ENCODE measurements around the gene CYB5R4.

The CYB5R4 gene

DNA sequence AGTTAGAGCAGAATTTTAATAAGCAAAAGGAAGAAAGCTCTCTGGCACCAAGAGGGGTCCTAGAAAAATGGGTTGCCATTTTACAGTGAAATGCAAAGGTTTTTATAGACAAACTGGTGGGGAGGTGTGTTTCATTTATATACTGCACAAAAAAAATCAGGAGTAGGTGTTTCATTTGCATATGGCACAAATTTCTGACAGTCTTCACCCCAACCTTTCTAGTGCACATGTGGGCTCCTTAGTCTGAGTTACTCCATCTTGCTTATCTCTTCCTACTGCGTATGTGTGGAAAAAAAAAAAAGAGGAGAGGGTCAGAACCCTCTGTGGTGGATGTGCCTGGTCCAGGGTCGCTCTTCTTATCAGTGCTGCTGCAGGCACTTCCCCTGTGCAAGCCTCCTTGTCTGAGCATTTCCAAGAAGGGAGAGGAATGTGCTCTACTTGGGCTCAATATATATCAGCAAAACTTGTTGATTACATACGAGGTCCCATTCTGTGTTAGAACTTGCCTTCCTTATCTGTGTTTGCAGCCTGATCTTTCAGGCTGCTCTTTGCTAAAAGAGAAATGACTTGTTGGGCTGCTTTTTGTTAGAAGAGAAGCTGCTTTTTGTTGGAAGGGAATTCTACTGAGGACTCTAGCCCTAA is 115.0 kb downstream of the CYB5R4 start:
- Mint-ChIP-seq H3K9me3 (peaks cover 7% of the 10 kb centered on the region), H3K4me1 (no peaks in the 10 kb centered on the region), H3K36me3 (peaks cover 22% of the 10 kb centered on the region), H3K27me3 (no peaks in the 10 kb centered on the region), H3K4me3 (no peak overlapping the region), H3K27ac (no peak overlapping the region)
- no peak for ATAC-seq

- no peak overlapping the region for H3K4me3 Mint-ChIP-seq
- H3K36me3 Mint-ChIP-seq, result peaks cover 32% of the 10 kb centered on the region
- no peaks in the 10 kb centered on the region for H3K27me3 Mint-ChIP-seq
- ATAC-seq, result no peak
- H3K4me1 Mint-ChIP-seq, result no peaks in the 10 kb centered on the region
- peaks cover 9% of the 10 kb centered on the region for H3K9me3 Mint-ChIP-seq
- no peak overlapping the region for H3K27ac Mint-ChIP-seq
These were observed 116.7 kb downstream of the CYB5R4 start for GRCh38 chr6:83976037-83976755.

GRCh38 chr6:83976871-83977270 is 117.4 kb downstream of the CYB5R4 start:
- Mint-ChIP-seq H3K4me1 (no peaks in the 10 kb centered on the region), H3K36me3 (peaks cover 32% of the 10 kb centered on the region), H3K4me3 (no peak overlapping the region), H3K27ac (no peak overlapping the region), H3K9me3 (peaks cover 9% of the 10 kb centered on the region), H3K27me3 (no peaks in the 10 kb centered on the region)
- ATAC-seq, result no peak

- Mint-ChIP-seq H3K36me3 (peaks cover 36% of the 10 kb centered on the region), H3K27ac (no peak overlapping the region), H3K4me3 (no peak overlapping the region), H3K4me1 (no peaks in the 10 kb centered on the region), H3K27me3 (no peaks in the 10 kb centered on the region), H3K9me3 (peaks cover 9% of the 10 kb centered on the region)
- ATAC-seq, result no peak
These were observed 118.8 kb downstream of the CYB5R4 start for GRCh38 chr6:83978324-83978734.

GRCh38 chr6:83978997-83979396 is 119.5 kb downstream of the CYB5R4 start:
- H3K27me3 Mint-ChIP-seq, result no peaks in the 10 kb centered on the region
- H3K36me3 Mint-ChIP-seq, result peaks cover 40% of the 10 kb centered on the region
- no peaks in the 10 kb centered on the region for H3K4me1 Mint-ChIP-seq
- H3K4me3 Mint-ChIP-seq, result no peak overlapping the region
- peaks cover 9% of the 10 kb centered on the region for H3K9me3 Mint-ChIP-seq
- H3K27ac Mint-ChIP-seq, result no peak overlapping the region
- ATAC-seq, result no peak

DNA sequence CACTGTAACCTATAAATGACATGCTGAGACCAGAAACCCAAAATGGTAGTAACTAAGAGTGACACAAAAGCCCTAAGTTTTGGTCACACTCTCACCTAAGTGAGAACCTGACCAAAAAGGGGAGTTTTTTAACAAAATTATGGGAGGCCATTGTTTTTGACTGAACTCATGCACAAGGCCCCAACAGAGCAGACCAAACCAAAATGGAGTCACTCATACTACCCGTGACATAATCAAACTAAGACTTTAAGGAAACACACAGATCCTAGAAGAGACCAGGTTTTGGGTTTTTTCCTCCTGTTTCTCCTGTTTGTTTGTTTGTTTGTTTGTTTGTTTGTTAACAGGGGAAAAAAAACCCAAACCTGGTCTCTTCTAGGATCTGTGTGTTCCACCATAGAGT is 124.9 kb downstream of the CYB5R4 start:
- peaks cover 6% of the 10 kb centered on the region for H3K9me3 Mint-ChIP-seq
- no peak for ATAC-seq
- peaks cover 48% of the 10 kb centered on the region for H3K36me3 Mint-ChIP-seq
- no peaks in the 10 kb centered on the region for H3K27me3 Mint-ChIP-seq
- no peak overlapping the region for H3K27ac Mint-ChIP-seq
- no peaks in the 10 kb centered on the region for H3K4me1 Mint-ChIP-seq
- no peak overlapping the region for H3K4me3 Mint-ChIP-seq

DNA sequence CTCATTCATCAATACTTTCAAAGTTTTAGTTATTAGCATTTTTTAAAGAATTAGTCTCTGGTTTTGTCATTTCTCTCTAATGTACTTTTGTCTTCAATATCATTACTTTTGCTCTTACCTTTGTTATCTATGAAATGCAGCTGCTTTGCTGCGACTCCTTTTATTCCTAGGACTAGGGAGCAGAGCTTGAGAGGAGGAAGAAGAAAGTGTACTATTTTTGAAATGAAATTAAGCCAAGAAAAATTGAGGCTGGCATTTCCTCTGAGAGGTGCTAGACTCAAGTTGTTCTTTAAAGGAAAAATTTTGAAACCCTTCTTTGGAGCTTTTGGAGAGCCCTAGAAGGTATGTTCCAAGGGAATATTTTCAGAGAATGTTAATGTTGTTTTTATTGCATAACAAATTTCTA is 125.8 kb downstream of the CYB5R4 start:
- Mint-ChIP-seq H3K27me3 (no peaks in the 10 kb centered on the region), H3K4me1 (no peaks in the 10 kb centered on the region), H3K4me3 (no peak overlapping the region), H3K9me3 (peaks cover 3% of the 10 kb centered on the region), H3K36me3 (peaks cover 44% of the 10 kb centered on the region), H3K27ac (no peak overlapping the region)
- no peak for ATAC-seq

DNA sequence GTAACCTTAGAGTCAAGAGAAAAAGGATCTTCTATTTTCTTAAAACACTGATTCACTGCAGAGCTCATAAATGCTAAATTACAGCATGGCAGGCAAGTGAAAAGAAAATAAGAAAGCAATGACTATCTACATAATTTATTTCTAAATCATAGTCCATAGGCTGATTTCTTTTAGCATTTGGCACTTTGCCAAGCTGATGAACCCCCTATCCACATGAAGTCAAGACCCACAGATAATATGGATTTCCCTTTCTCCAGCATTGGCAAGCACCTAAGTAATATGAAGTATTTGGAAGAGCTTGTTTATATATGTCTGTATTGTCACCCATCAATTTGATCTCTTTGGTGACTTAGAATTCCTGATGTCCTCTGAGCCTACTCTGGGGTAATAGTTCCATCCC is 126.2 kb downstream of the CYB5R4 start:
- Mint-ChIP-seq H3K4me3 (no peak overlapping the region), H3K4me1 (no peaks in the 10 kb centered on the region), H3K36me3 (peaks cover 40% of the 10 kb centered on the region), H3K27ac (no peak overlapping the region), H3K27me3 (no peaks in the 10 kb centered on the region), H3K9me3 (no peaks in the 10 kb centered on the region)
- ATAC-seq, result no peak

DNA sequence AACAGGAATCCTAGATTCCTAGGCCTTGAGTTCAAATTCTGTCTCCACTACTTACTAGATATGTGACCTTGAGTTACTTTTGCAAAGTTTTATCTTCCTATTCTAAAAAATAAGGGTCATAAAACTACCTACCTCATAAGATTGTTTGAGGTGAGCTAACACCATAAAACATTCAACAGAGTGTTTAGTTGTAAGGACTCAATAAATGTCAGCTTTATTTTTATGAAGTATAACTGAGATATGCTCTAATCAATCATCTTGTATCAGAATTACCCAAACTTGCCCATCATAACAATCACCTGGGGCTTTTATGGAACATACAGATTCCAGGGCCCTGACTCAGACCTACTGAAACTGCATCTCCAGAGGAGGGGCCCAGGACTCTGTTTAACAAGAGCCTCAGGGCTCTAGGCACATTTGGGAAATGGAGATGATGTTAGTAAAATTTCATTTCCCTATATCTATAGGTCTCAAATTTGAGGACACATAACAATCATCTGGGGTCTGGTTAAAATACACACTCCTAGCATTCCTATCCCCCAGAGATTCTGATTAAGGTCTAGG is 138.6 kb downstream of the CYB5R4 start:
- Mint-ChIP-seq H3K36me3 (peaks cover 27% of the 10 kb centered on the region), H3K9me3 (peaks cover 11% of the 10 kb centered on the region), H3K27ac (no peak overlapping the region), H3K4me1 (no peaks in the 10 kb centered on the region), H3K27me3 (no peaks in the 10 kb centered on the region), H3K4me3 (no peak overlapping the region)
- no peak for ATAC-seq

DNA sequence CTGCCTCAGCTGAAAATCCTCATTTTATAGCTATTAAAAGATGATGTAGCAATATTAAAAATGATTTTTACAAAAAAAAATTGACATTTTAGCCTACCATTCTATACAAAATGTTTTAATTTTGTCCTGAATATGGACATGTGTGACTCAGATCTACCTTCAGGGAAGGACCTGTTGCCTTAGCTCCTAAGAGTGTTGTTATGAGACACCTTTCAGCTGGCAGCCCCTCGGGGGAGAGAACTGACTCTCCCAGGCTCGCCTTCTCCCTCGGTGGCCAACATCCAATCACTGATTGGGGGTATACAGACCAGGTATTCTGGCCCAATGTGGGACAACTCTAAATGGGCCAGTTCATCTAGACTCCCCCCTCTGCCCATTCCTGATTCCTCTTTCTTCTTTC is 141.6 kb downstream of the CYB5R4 start:
- peak; percentile 22 for ATAC-seq
- Mint-ChIP-seq H3K4me1 (no peaks in the 10 kb centered on the region), H3K27me3 (peaks cover 4% of the 10 kb centered on the region), H3K4me3 (no peak overlapping the region), H3K9me3 (peaks cover 3% of the 10 kb centered on the region), H3K36me3 (peaks cover under 1% of the 10 kb centered on the region), H3K27ac (no peak overlapping the region)

GRCh38 chr6:84002226-84002625 is 142.7 kb downstream of the CYB5R4 start:
- no peaks in the 10 kb centered on the region for H3K4me1 Mint-ChIP-seq
- H3K36me3 Mint-ChIP-seq, result no peaks in the 10 kb centered on the region
- ATAC-seq, result no peak
- no peak overlapping the region for H3K27ac Mint-ChIP-seq
- H3K9me3 Mint-ChIP-seq, result peaks cover 1% of the 10 kb centered on the region
- no peak overlapping the region for H3K4me3 Mint-ChIP-seq
- peaks cover 10% of the 10 kb centered on the region for H3K27me3 Mint-ChIP-seq

GRCh38 chr6:84003131-84003530 is 143.6 kb downstream of the CYB5R4 start:
- H3K4me3 Mint-ChIP-seq, result no peak overlapping the region
- no peak overlapping the region for H3K27ac Mint-ChIP-seq
- H3K9me3 Mint-ChIP-seq, result no peaks in the 10 kb centered on the region
- no peaks in the 10 kb centered on the region for H3K36me3 Mint-ChIP-seq
- no peak for ATAC-seq
- H3K4me1 Mint-ChIP-seq, result no peaks in the 10 kb centered on the region
- H3K27me3 Mint-ChIP-seq, result peaks cover 10% of the 10 kb centered on the region

DNA sequence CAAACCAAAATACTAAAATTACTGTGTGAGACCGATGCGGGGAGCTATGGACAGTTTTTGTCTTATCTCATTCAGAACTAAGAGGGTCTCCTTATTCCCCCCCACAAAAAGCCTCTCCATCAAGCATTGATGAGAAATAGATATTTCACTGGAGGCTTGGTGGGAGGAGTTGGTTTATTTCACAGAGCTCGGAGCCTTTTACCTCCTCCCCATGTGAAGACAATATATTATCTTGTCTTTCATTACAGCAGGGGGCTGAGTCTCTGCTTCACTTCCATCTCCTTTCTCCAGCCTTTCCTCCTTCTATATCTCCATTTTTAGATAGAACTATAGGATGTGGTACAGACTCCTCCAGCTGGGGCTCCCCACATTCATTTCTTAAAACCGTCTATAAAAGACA is 144.2 kb downstream of the CYB5R4 start:
- H3K9me3 Mint-ChIP-seq, result no peaks in the 10 kb centered on the region
- no peaks in the 10 kb centered on the region for H3K36me3 Mint-ChIP-seq
- H3K27me3 Mint-ChIP-seq, result peaks cover 10% of the 10 kb centered on the region
- H3K4me1 Mint-ChIP-seq, result no peaks in the 10 kb centered on the region
- ATAC-seq, result no peak
- H3K27ac Mint-ChIP-seq, result no peak overlapping the region
- no peak overlapping the region for H3K4me3 Mint-ChIP-seq

DNA sequence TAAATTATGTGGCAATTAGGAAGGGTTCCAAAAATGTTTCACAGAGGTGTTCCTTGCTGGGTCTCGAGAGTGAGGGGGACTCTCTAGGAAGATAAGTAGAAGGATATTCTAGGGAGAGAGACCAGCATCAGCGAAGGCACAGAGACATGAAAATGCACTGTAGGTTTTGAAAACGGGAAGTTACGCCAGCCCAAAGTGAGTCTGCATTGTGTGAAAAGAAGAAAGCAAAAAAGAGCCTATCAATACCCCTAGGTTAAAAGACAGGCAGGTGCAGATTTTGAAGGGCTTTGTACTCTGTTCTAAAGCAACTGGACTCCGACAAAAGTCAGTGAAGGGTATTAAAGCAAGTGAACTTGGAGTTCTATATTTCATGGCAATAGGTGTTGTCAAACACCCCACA is 148.4 kb downstream of the CYB5R4 start:
- no peaks in the 10 kb centered on the region for H3K36me3 Mint-ChIP-seq
- no peak overlapping the region for H3K4me3 Mint-ChIP-seq
- ATAC-seq, result no peak
- peaks cover 10% of the 10 kb centered on the region for H3K27me3 Mint-ChIP-seq
- no peak overlapping the region for H3K27ac Mint-ChIP-seq
- no peaks in the 10 kb centered on the region for H3K4me1 Mint-ChIP-seq
- no peaks in the 10 kb centered on the region for H3K9me3 Mint-ChIP-seq

- H3K27ac Mint-ChIP-seq, result no peak overlapping the region
These were observed 153.9 kb downstream of the CYB5R4 start for GRCh38 chr6:84013354-84013753.

DNA sequence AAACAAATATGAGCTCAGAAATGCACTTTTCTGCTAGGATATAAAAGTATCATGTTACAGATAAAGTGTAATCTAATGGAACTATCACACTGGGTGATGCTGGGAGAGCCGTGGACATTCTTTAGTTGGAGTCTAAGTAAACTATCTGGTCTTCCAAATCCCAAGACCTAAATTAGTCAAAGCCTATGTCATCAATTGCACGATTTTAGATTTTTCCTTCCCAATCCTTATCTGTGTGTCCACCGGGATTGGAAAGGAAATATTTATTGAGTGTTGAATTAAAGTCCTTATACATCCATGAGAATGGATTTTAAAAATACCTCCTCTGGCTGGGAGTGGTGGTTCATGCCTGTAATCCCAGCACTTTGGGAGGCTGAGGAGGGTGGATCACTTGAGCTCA is 154.4 kb downstream of the CYB5R4 start:
- H3K36me3 Mint-ChIP-seq, result no peaks in the 10 kb centered on the region
- H3K4me3 Mint-ChIP-seq, result no peak overlapping the region
- no peaks in the 10 kb centered on the region for H3K4me1 Mint-ChIP-seq
- no peaks in the 10 kb centered on the region for H3K27me3 Mint-ChIP-seq
- no peak overlapping the region for H3K27ac Mint-ChIP-seq
- no peak for ATAC-seq
- no peaks in the 10 kb centered on the region for H3K9me3 Mint-ChIP-seq

More at GRCh38 chr6:84013354-84013753, 153.9 kb downstream of the CYB5R4 start:
- ATAC-seq, result no peak
- Mint-ChIP-seq H3K9me3 (no peaks in the 10 kb centered on the region), H3K27me3 (no peaks in the 10 kb centered on the region), H3K36me3 (no peaks in the 10 kb centered on the region), H3K4me3 (no peak overlapping the region), H3K4me1 (no peaks in the 10 kb centered on the region)

Measured in stimulated activated memory B cell treated with anti-CD40 and anti-IgM and Interleukin-4, amounts not matched to agents 10 μg/mL and 1 μg/mL and 100 μg/mL, for 72 hours (primary cell).